Gastrocnemius medialis (tissue), 4 donors: ENCODE data around the gene LHFPL6.

Experiments
- POLR2A ChIP-seq, 2 donors: fragments of 450-650 bp; IDR thresholded peaks; one replicate each; pipeline ENCODE4 v1.6.1; 2017; ENCODE audit warnings: antibody characterized with exemption in 2 of 2, mild to moderate bottlenecking in 2 of 2, moderate library complexity in 2 of 2
- TF ChIP-seq, protein P1 (sequence below), 5 experiments: fragments of 450-650 bp in 3 of 5; fragments of 200-600 bp in 2 of 5; sonication (generic) in 2 of 5; IDR thresholded peaks in 4 of 5; conservative IDR thresholded peaks in 1 of 5; 1 replicate in 4 of 5; 2 replicates in 1 of 5; pipeline ENCODE4 v1.5.1; 2016 to 2019; ENCODE audit warnings: antibody characterized with exemption in 5 of 5, mild to moderate bottlenecking in 3 of 5, moderate library complexity in 3 of 5

DNA sequence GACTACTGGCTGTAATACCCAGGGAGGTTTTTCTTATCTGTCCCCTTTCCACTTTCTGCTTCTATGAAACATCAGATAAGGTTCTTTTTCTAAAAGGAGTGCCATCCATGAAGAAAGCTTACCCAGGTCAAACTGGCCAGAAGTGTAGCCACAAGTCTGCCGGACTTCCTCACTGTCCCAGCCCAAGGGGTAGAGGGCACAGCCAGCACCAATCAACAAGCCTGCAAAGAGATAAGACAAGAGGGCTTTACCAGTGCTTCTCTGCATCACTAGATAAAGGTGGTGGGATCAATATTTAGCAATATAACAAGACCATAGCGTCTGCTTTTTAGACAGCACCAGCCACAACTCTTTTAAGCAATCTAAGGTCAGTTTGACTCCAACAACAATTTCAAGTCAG lies 224.7 kb downstream of the LHFPL6 start:
- TF ChIP-seq, protein P1, sequence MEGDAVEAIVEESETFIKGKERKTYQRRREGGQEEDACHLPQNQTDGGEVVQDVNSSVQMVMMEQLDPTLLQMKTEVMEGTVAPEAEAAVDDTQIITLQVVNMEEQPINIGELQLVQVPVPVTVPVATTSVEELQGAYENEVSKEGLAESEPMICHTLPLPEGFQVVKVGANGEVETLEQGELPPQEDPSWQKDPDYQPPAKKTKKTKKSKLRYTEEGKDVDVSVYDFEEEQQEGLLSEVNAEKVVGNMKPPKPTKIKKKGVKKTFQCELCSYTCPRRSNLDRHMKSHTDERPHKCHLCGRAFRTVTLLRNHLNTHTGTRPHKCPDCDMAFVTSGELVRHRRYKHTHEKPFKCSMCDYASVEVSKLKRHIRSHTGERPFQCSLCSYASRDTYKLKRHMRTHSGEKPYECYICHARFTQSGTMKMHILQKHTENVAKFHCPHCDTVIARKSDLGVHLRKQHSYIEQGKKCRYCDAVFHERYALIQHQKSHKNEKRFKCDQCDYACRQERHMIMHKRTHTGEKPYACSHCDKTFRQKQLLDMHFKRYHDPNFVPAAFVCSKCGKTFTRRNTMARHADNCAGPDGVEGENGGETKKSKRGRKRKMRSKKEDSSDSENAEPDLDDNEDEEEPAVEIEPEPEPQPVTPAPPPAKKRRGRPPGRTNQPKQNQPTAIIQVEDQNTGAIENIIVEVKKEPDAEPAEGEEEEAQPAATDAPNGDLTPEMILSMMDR (IDR thresholded peaks at IDR 0.05 in 4 of 5, conservative IDR thresholded peaks at IDR 0.05 in 1 of 5) = no peak
- TF ChIP-seq POLR2A (IDR thresholded peaks at IDR 0.05) = no peak
